Left renal cortex interstitium (tissue), 4 donors: ENCODE data around the gene IGSF9. TPM values are rescaled to one million over a fixed set of nuclear protein-coding genes. Genes with fewer than 3 reads are reported as not detected.
A peak's percentile ranks its signal among the peaks of the same experiment; 100 is the strongest.

Experiments used
- DNase-seq, 4 donors: peaks; one replicate each; pipeline ENCODE4 v3.0.0-alpha.2; 2013; ENCODE audit warnings: low read depth in 4 of 4, low spot score in 2 of 4, missing footprints in 1 of 4
- polyA plus RNA-seq, 4 donors: library from polyadenylated mRNA; unstranded; fragments of 120-200 nt; gene quantifications; one replicate each; pipeline ENCODE4 v1.2.1, GENCODE V29; 2013; ENCODE audit not compliant: insufficient read length in 4 of 4

Gene IGSF9
- polyA plus RNA-seq, 4 donors: 10.0 to 26.1 (median 18.3) TPM

DNA sequence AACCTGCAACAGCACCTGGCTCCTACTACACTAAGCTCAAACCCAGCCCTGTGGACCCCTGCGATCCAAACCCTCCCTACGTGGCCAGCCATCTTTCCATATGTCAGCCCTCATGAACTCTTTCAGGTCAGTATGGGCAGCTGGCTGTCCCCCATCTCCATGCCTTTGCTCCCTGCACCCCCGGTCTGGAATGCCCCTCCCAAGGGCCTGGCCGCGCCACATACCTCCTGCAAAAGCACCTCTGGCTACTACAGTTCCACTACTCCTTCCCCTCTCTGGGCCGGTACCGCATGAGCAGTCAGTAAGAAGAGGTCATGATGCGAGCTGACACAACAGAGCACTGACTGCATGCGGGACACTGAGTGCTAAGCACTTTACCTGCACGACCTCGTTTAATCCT is 10.1 kb downstream of the IGSF9 start:
- DNase-seq: no peak

DNA sequence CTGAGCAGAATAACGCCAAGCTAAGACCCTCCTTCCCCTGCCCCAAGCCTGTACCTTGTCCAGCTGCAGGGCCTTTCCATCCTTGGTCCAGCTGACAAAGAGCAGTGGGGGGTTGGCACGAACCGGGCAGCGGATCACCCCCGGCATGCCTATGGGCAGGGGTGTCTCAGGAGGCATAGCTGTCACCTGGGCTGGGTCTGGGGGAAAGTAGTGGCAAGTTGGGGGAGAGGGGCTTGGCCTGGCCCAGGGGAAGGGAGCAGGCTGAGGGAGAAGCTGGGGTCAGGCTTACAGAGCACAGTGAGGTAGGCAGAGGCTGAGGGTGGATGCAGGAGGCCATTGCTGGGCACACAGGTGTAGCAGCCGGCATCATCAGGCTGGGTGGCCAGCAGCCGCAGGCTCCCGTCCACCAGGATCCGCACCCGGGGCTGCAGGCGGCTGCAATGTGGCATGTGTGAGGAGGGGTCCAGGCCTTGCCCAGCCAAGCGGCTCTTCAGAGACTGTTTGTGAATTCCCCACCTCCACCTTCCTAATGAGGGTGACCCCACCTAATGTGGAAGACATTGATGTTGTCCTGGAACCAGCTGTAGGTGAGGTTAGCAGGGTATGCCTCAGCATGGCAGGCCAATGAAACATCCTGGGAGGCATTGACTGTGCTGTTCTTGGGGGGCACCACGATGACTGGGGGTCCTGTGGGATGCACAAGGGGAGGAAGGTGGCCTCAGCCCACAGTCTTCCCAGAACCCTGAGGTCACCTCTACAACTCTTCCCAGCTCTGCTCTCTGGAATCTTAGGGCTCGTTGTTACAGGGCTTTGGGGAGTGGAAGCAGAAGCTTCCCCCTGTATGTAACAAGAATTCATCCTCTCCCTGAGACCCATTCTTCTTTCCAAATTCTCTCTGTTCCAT is 11.0 kb downstream of the IGSF9 start:
- DNase-seq: no peak

DNA sequence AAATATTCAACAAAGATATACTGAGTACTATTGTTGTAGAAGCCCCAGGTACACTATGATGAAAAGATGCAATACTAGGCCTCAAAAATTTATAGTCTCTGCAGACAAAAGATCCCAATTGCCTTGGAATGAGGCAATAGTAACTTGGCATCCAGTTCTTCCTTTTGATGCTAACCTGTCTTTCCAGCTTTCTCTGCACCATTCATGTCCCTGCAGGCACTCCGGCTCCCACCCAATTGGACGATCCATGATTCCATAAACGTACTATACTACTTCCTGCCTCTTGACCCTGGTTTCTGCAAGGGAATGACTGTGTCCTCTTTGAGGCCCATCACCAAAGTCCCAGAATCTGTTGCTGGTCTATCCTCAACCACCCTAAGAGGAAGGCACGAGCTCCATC is 12.1 kb downstream of the IGSF9 start:
- DNase-seq: no peak

DNA sequence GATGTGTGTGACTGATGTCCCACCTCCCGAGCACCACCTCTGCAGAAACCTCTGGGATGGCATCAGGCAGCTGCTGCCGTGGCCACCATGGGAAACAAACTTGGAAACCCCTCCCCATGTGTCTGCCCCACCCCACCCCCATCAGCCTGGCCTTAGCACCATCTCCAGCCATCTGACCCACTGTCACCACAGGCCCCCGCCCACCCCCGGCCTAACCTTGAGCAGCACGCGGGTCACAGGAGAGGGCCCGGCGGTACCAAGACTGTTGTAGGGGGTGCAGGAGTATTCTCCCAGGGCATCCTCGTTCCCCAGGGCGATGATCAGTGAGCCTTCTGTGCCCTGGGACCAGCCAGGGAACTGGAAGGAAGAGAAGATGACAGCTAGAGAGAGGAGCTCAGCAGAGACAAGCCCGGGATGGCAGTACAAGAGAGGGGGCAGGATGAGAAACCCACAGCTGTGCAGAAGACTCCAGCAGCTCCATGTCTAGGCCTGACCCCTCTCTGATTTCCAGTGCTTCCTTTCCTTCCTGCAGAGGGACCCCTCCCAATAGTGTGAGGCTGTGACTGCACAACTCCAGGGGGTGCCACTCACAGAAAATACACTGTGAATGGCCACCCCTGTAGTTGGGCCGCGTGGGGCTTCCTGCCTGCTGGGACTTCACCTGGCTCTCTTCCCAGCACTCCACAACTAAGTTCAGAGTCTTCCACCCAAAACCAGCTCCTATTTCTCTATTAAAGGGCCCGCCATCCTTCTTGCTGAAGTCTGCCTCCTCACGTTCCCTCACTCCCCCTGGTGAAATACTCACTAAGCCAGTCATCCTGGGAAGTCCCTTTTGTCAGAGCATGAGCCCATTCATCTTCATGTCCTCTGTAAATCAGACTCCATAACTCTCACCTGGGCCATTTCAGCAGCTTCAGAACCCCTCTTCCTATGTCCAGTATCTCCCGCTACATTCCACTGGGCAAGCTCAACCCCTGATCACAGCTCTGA is 12.8 kb downstream of the IGSF9 start:
- no peak for DNase-seq

DNA sequence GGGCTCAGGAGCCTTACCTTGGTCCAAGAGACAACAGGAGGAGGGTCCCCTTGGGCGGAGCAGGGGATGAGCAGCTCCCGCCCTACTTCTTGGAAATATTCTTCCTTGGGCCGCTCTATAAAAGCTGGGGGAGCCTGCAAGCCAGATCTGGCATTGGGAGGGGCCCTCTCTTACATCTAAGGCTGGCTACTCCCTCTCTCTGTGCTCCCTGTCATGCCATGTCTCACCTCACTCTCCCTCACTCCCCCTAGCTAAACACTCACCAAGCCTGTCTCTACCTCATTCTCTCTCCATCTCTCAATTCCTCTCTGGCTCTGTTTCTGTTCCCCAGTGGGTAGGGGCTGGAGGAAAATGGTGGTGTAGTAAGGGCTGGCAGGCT is 13.6 kb downstream of the IGSF9 start:
- no peak for DNase-seq

DNA sequence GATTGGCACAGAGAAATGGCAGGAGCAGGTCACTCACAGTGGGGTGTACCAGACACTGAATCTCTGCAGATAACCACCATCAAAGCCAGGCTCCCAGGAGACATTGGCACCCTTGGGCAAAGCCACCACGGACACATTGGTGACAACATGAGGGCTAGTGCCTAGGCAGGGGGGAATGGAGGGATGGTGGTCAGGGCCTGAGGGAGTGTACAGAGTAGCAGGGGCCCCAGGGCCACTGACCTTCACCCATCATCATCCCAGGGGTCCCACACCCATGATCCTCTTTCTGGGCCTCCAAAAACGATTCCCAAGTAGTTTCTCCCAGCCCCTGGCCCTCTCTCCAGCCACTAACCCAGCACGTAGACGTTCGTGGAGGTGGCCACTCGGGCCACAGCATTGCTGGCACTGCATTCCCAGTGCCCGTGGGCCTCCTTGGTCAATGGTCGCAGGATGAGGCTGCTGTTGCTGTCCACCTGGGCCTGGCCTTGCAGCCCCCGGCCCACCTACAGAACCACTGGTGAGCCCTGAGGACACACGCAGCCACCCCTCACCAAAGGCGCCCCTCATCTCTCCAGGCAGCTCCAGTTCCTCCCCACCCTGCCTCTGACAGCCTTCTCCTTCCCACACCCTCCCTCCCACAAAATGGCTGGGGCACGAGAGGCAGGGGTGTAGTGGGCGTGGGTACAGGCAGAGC is 14.2 kb downstream of the IGSF9 start:
- DNase-seq: no peak

DNA sequence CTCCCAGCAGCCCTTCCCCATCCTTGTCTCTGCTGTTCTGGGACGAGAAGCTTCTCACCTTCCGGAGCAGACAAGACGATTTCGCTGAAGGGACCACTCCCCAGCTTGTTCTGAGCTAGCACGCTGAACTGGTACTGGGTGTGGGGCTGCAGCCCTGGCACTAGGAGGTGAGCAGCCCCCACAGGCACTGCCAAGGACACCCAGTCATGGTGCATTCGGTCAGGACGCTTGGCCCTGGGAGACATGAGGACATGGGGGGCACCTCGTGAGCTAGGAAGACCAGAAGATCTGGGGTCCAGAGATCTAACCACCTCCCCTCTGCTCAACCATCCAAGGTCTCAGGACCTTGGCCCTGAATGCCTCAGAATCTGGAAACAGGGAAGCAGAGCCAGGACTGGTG is 14.8 kb downstream of the IGSF9 start:
- no peak for DNase-seq

DNA sequence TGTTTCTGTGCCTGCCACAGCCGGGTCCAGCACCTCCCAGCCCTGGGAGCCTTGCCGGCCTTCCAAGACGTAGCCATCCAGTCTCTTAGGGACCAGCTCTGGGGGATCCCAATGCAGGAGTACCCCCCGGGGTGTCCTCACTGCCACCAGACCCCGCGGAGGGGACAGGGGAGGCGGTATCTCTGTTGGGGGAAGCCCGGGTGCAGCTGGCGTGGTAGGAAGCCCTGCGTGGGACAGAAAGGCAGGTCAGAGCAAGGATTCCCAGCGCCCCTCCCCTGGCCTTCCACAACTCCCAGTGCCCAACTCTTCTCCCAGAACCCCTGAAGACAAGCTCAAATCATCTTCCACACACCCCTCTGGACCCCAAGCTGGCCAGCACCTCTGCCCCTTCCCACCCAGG is 15.2 kb downstream of the IGSF9 start:
- DNase-seq: no peak

DNA sequence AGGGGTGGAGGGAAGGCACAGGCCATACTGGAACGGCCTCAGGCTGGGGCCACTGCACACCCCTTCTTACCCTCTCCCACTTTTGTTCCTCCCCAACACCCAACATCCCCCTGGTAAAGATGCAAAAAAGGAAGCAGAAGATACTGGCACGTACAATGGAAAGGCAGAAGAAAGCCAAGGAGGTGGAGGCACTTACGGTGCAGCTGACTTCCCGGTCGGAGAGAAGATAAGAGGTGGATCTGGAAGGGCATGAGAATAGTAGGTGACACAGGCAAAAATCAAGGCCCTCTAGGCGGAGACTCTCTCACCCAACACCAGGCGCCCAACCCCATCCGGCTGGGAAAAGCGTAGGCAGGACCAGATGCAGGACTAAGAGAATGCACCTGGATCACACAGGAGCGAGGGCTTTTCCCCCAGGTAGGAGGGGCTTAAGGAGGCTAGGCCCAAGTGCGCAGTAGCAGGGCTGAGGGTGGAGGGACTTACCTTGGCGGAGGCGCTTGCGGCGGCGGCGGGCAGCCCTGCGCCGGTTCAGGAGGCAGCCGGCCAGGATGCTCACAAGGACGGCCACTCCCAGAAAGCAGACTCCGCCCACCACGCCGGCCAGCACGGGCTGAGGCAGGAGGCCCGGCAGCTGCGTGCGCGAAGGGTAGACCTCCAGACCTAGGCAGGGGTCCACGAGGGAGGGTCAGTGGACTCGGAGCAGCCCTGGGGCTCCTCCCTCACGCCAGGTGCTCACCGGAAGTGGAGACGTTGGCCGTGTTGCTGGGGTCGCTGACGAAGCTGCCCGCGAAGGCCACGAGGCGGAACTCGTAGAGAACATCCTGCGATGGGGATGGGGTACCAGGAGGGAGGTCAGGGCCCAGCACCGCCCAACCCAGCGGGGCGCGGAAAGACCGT is 16.0 kb downstream of the IGSF9 start:
- DNase-seq: no peak

DNA sequence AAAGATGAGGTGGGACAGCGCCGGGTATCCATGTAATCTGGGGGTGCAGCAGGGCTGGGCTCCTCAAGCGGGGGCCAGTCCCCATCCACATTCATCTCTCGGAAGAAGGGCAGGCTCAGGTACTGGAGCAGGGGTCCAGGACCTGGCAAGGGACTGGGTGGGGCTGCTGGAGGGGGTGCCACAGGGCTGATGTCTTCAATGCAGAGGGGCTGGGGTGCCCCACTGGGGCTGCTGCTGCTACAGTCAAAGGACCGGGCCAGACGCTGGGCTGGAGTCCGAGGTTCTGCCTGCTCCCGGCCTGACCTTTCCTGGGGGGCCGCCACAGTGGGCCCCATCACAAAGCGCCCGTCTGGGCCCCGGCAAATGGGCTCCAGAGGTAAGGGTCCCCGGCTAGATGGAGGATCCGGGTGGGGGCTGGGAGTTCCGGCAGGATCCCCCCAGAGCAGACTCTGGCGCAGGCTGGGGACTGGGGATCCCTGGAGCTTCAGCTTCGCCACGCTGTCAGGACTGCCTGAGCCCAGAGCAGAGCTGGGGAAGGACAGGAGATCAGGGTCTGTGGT is 16.8 kb downstream of the IGSF9 start:
- no peak for DNase-seq

DNA sequence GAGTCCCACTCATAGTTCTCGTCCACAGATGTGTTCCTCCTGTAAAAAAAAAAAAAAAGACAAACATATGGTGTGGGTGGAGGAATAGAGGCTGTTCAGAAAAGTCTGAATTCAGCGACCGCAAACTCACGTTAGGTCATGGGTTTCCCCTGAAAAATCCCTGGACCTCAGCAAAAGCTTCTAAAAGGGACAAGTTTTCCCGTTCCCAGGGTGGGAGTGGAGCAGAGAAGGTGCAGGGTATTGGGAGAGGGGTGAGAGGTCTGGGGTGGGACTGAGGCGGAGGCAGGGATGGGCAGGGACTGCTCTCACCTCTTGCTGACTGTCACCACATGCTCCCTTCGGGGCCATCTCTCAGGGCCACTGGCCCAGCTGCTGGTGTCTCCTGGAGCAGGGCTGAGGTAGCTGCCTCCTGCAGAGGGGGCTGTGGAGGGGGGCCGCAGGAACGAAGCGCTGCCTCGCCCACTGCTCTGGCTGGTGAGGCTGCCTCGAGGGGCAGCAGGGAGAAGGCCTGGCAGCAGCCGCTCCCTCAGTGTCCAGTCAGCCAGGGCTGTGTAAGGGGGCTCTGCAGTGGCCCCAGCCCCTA is 17.5 kb downstream of the IGSF9 start:
- no peak for DNase-seq

DNA sequence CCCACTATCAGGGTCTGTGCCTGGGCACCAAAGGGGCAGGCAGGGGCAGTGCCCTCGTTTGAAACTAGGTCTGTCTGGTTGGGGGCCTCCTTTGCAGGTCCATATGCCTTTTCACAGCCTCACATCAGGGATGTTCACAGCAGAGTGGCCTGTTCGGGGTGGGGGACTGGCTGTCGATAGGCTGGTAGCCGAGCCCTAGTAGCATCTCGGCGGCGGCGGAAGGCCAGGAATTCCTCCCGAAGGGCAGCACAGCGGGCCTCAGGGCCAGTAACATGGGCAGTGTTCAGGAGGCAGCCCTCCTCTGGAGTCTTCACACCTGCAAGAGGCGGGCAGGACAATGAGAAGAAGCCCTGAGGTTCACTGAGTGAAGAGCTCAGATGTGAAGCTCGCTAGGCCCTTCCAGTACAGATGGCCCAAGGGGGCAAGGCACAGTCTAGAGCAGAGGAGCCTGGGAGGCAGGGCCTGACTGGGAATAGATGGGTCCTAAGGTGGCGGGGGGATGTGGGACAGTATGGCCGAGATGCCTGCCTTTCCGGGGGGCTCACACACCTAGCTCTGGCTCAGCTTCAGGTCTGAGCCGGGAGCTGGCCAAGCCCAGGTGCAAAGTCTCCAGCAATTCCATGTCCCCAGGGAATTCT is 18.1 kb downstream of the IGSF9 start:
- no peak for DNase-seq

DNA sequence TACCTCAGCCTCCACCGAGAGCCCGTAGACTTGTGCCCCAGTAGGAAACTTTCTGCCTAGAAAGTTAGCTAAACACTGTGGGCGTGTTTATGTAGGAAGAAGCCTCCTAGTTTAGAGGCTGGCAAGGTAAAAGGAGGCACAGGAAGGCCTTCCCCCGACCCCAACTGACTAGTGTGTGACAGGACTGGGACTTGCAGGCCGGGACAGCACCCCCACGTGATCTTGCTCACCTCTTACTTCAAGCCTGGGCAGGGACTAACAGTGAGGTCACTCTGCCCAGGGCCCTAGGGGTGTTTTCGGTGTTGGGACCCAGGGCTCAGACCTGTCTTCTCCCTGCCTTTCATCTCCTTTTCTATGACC is 19.7 kb downstream of the IGSF9 start:
- DNase-seq: no peak

DNA sequence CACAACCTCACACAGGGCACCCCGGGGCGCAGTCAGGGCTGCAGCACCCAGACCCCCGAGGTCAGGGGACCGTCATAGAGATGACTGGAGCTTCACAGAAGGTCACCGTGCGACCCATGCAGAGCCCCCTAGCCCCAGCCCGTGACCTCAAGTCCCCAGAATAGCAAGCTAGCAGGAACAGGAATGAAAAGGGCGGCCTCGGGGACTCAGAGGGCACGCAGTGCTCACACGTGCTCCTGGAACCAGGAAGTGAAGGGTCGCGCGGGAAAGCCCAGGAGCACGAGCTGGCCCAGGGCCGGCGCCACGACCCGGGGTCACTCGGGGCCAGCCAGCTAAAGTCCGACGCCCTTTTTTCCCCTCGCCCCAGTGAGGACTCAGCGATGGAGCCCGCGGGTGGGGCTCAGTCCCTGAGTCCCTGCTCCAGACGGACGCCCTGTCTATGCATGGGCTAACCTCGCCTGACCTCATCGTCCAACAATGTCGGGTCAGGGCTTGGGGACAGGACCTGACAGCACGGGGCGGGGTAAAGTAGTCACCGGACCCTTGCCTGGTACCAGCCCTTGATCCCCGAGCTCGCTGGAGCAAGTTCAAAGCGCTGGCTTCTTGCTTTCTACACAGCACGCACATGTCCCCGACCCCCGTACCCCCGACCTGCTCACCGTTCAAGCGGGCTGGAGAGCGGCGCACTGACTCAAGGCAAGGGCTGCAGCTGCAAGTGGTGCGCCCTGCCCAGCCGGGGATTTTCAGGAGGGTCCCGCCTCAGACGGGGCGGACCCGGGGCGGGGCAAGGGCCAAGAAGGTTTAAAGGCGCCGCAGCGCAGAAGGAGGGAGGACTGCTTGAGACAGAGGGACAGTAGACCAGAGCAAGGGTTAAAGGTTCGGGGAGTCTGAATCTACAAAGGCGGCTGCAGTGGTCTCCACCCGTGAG is 20.4 kb downstream of the IGSF9 start, which contains the start of gene TAGLN2:
Gene TAGLN2 (minus strand): TSS at position 717 of the 928 bp plus-strand sequence. CDS start 4,998 bp downstream, outside the sequence.
- peak in 2 of 4 donors; percentile 82 for DNase-seq

DNA sequence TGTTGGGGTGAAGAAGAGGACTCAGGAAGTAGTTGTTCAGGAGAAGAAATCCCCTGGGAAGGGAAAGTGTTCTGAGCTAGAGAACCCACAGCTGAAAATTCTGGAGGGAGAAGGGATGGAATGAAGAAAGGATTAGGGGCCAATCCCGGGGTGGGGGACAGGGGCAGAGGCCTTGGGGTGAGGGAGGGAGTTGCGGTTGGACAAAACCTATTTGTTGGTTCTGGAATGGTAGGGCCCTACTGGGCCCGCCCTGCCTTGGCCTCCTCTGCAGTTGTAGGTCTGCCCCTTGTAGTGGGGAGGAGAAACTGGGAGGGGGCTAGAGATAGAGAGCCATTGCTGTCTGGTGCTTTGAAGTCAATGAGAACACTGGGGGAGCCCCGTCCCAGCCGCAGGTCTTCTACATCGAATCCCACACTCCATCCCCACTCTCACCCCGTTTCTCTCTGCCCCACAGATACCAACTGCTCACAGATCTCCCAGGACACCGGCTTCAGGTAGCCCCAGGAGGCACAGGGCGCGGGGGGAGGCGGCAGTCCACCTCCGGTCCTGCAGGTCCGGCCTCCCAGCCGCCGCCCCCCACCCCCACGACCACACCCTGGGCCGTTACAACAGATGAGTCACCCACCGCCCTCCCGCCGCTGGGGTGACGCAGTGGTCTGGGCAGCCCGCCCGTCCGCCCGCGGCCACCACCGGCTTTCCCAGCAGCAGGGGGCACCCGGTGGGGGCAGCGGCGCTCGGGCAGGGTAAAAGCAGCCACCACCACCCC is 21.2 kb downstream of the IGSF9 start:
- DNase-seq: no peak

DNA sequence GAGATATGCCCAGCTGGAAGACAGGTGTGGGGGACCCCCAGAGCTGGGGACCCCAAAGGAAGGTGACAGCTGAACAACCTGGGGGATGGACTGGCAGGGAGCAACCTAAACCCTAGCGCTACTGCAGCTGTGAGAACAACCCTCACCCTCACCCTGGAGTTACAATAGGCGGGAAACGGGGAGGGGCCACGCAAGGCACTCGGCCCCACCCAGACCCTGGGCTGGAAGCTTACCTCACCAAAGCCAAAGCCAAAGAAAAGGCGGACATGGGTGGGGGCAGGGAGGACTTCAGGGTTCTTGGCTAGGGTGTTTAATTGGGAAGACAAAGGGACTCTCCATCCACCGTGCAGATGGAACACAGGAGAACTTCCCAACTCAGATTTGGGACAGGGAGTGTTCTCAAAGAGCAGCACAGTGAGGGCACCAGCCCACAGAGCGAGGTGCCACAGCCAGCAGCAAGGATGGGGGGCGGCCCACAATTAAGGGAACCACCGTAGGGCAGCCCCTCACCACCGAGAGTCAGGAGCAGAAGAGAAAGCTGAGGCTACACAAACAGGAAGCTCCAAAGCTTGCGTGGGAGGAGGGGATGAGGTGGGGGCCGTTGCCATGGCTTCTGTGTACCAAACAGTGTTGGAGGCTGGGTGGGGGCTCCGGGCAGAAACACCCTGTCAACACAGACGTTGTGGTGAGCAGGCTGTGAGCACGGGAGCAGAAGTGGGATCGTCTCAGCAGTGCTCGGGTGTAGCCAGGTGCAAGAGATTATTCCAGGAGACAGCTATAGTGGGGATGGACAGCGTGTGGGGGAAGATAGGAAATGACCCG is 22.0 kb downstream of the IGSF9 start:
- DNase-seq: peak in 2 of 4 donors; percentile 65 to 76
